ENCODE measurements around the gene POLN. TPM values are rescaled to one million over a fixed set of nuclear protein-coding genes. Genes with fewer than 3 reads are reported as not detected.

The POLN gene
- total RNA-seq, 4 donors from 2014 or later, result 3.3 to 9.6 (median 5.5) TPM

DNA sequence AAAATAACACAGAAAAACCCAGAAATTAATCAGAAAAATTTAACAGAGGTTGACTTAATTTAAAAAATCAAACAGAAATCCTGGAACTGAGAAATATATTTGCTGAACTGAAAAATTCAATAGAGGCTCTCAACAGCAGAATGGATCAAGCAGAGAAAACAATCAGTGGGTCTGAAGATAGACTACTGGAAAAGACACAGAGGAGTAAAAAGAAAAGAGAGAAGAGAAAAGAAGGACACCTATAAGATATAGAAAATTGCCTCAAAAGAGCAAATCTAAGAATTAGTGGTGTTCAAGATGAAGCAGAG is 55.1 kb downstream of the POLN start:
- TF ChIP-seq POLR2A (IDR thresholded peaks at IDR 0.05), result no peak
- TF ChIP-seq EP300 (IDR thresholded peaks at IDR 0.05), result no peak
- TF ChIP-seq, protein P1, sequence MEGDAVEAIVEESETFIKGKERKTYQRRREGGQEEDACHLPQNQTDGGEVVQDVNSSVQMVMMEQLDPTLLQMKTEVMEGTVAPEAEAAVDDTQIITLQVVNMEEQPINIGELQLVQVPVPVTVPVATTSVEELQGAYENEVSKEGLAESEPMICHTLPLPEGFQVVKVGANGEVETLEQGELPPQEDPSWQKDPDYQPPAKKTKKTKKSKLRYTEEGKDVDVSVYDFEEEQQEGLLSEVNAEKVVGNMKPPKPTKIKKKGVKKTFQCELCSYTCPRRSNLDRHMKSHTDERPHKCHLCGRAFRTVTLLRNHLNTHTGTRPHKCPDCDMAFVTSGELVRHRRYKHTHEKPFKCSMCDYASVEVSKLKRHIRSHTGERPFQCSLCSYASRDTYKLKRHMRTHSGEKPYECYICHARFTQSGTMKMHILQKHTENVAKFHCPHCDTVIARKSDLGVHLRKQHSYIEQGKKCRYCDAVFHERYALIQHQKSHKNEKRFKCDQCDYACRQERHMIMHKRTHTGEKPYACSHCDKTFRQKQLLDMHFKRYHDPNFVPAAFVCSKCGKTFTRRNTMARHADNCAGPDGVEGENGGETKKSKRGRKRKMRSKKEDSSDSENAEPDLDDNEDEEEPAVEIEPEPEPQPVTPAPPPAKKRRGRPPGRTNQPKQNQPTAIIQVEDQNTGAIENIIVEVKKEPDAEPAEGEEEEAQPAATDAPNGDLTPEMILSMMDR (IDR thresholded peaks at IDR 0.05), result no peak

DNA sequence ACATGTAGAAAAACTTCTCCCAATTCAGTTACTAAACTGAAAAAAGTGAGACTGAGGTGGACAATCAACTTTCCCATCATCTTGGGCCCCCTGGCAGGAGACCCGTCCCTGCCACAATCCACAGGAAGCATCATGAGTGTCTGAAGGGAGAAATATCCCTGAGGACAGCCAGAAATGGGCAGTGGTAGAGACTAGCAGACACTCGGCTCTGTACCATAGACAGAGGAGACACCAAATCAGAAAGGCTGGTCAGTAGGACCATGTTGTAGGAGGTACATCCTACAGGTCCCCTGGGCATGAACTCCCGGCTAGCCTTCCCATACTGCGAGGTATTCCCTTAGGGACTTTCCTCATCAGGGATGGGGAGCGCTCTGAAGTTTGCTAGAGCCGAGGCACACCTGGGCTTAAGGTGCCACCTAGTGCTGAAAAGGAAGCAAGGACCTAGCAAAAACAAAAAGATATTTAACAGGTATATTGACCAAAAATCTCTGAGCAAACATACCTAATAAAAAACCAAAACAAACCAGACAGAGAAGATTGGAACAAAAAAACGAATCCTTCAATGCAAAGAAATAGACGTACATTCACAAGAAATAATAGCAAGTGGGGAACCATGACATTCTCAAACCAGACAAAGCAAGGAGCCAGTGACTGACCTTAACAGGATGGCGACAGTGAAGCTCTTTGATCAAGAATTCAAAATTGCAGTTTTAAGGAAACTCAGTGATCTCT is 55.6 kb downstream of the POLN start:
- H3K27ac ChIP-seq, result no peak overlapping the region
- H3K27me3 ChIP-seq, result no peaks in the 10 kb centered on the region
- WGBS, 2 donors, result 44 to 47% methylated on average over 9 of the region's 9 CpGs
- no peaks in the 10 kb centered on the region for H3K4me1 ChIP-seq
- H3K36me3 ChIP-seq, result peaks cover 0 to 8% (median 0%) of the 10 kb centered on the region in 3 donors
- peaks cover 0 to 21% (median 0%) of the 10 kb centered on the region in 4 donors for H3K9me3 ChIP-seq
- TF ChIP-seq, protein P1 (IDR thresholded peaks at IDR 0.05), result peak in 1 of 5 experiments; percentile 18
- no peak for TF ChIP-seq EP300 (IDR thresholded peaks at IDR 0.05)
- no peak for TF ChIP-seq POLR2A (IDR thresholded peaks at IDR 0.05)
- no peak for DNase-seq (ENCODE audit: low spot score in 2 of 2)
- H3K4me3 ChIP-seq, result no peak overlapping the region

More for the DNA sequence above, 55.1 kb downstream of the POLN start:
- H3K27me3 ChIP-seq, result no peaks in the 10 kb centered on the region
- no peak overlapping the region for H3K4me3 ChIP-seq
- no peaks in the 10 kb centered on the region for H3K4me1 ChIP-seq
- H3K27ac ChIP-seq, result no peak overlapping the region
- H3K36me3 ChIP-seq, result peaks cover 0 to 8% (median 0%) of the 10 kb centered on the region in 3 donors
- DNase-seq (ENCODE audit: low spot score in 2 of 2), result no peak
- peaks cover 0 to 21% (median 0%) of the 10 kb centered on the region in 4 donors for H3K9me3 ChIP-seq

DNA sequence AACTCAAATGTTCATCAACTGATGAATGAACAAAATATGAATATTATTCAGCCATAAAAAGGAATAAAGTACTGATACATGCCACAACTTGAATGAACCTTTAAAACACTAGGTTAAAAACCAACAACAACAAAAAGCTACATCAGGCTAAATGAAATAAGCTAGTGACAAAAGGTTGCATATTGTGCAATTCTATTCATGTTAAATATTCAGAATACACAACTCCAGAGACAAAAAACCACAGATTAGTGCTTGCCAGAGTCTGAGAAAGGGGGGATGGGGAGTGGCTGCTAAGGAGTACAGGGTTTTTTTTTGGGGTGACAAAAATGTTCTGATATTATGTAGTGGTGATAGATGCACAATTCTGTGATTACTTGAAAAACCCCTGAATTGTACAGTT is 58.5 kb downstream of the POLN start:
- H3K27ac ChIP-seq, result no peak overlapping the region
- H3K4me3 ChIP-seq, result no peak overlapping the region
- DNase-seq (ENCODE audit: low spot score in 2 of 2), result no peak
- peaks cover 0 to 8% (median 0%) of the 10 kb centered on the region in 3 donors for H3K36me3 ChIP-seq
- H3K9me3 ChIP-seq, result peaks cover 0 to 21% (median 0%) of the 10 kb centered on the region in 4 donors
- H3K27me3 ChIP-seq, result no peaks in the 10 kb centered on the region
- H3K4me1 ChIP-seq, result no peaks in the 10 kb centered on the region
- TF ChIP-seq EP300 (IDR thresholded peaks at IDR 0.05) (no peak), POLR2A (IDR thresholded peaks at IDR 0.05) (no peak)
- TF ChIP-seq, protein P1 (IDR thresholded peaks at IDR 0.05), result no peak

DNA sequence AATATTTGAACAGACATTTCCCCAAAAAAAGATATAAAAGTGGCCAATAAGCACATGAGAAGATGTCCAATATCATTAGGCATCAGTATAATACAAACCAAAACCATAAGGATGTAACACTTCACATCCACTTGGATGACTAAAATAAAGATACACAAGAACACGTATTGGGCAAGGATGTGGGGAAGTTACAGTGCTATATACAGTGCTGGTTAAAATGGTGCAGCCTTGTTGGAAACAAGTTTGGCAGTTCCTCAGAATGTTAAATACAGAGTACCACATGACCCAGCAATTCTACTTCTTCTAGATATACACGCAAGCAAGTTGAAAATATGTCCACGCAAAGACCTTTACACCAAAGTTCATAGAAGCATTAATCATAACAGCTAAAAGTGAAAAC is 58.9 kb downstream of the POLN start:
- H3K9me3 ChIP-seq, result peaks cover 0 to 20% (median 0%) of the 10 kb centered on the region in 4 donors
- peaks cover 0 to 7% (median 0%) of the 10 kb centered on the region in 3 donors for H3K36me3 ChIP-seq
- H3K4me1 ChIP-seq, result no peaks in the 10 kb centered on the region
- H3K4me3 ChIP-seq, result no peak overlapping the region
- 65 to 89% methylated on average over 3 of the region's 3 CpGs for WGBS, 2 donors
- H3K27ac ChIP-seq, result no peak overlapping the region
- DNase-seq (ENCODE audit: low spot score in 2 of 2), result no peak
- TF ChIP-seq, protein P1 (IDR thresholded peaks at IDR 0.05), result no peak
- no peak for TF ChIP-seq POLR2A (IDR thresholded peaks at IDR 0.05)
- no peak for TF ChIP-seq EP300 (IDR thresholded peaks at IDR 0.05)
- no peaks in the 10 kb centered on the region for H3K27me3 ChIP-seq

DNA sequence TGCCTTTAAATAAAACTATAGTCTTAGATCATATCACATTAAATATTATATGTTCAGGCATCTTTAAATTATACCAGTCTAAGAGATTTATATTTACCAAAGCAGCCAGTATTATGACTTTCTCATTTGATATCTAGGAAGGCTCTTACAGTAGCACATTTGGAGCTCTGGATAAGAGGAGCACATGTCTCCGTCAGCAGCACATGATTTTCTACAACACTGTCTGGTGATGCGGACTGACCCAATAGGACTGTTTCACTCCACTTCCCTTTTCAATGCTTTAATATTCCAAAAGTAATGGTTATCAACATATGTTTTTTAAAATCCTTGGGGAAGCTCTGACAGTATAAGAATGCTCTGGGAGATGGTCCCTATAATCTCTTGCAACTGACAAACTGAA is 61.5 kb downstream of the POLN start:
- Histone ChIP-seq H3K27ac (no peak overlapping the region), H3K9me3 (peaks cover 0 to 4% (median 0%) of the 10 kb centered on the region in 4 donors), H3K27me3 (no peaks in the 10 kb centered on the region), H3K4me3 (no peak overlapping the region), H3K4me1 (no peaks in the 10 kb centered on the region), H3K36me3 (no peaks in the 10 kb centered on the region)
- no peak for DNase-seq (ENCODE audit: low spot score in 2 of 2)
- whole genome bisulfite sequencing, 2 donors, result 93 to 98% methylated on average over 2 of the region's 2 CpGs
- TF ChIP-seq POLR2A (IDR thresholded peaks at IDR 0.05), result no peak
- TF ChIP-seq, protein P1 (IDR thresholded peaks at IDR 0.05), result no peak
- no peak for TF ChIP-seq EP300 (IDR thresholded peaks at IDR 0.05)

Measured in tibial nerve (tissue), 4 donors.